CD14-positive monocyte (primary cell): ENCODE results near the gene EPHB2. TPM values are rescaled to one million over a fixed set of nuclear protein-coding genes. Genes with fewer than 3 reads are reported as not detected.
A peak's percentile ranks its signal among the peaks of the same experiment; 100 is the strongest.

Experiments used
- DNase-seq, 3 donors: peaks; one replicate each; pipeline ENCODE4 v3.0.0-alpha.2; 2011 to 2022
- H2AFZ ChIP-seq: 2 replicates; pipeline ENCODE4 v1.6.0; 2012; ENCODE audit warnings: mild to moderate bottlenecking, low read depth, low read length, inconsistent platforms; ENCODE audit not compliant: insufficient read depth, poor library complexity, severe bottlenecking
- H3K27ac ChIP-seq, 2 donors: 1 replicate in 1 of 2; 2 replicates in 1 of 2; pipeline ENCODE4 v1.5.1; 2012 to 2013; ENCODE audit warnings: low read length in 2 of 2, control low read depth in 1 of 2, inconsistent platforms in 1 of 2, low read depth in 1 of 2, mild to moderate bottlenecking in 1 of 2
- H3K27me3 ChIP-seq, 2 donors: one replicate each; pipeline versions ENCODE4 v1.6.0 to v1.6.1; 2011 to 2013; ENCODE audit warnings: low read length in 2 of 2; ENCODE audit not compliant: control insufficient read depth in 2 of 2, insufficient read depth in 2 of 2
- H3K36me3 ChIP-seq, 2 donors: replicated peaks in 1 of 2; 1 replicate in 1 of 2; 2 replicates in 1 of 2; pipeline versions ENCODE4 v1.5.1 to v1.6.1; 2012 to 2013; ENCODE audit warnings: low read length in 2 of 2, control low read depth in 1 of 2, inconsistent platforms in 1 of 2, mild to moderate bottlenecking in 1 of 2; ENCODE audit not compliant: insufficient read depth in 2 of 2, control insufficient read depth in 1 of 2
- H3K4me1 ChIP-seq, 2 donors: 1 replicate in 1 of 2; 2 replicates in 1 of 2; pipeline versions ENCODE4 v1.5.1 to v1.6.1; 2012 to 2013; ENCODE audit warnings: low read length in 2 of 2, control low read depth in 1 of 2, inconsistent platforms in 1 of 2, mild to moderate bottlenecking in 1 of 2, moderate library complexity in 1 of 2; ENCODE audit not compliant: insufficient read depth in 2 of 2, control insufficient read depth in 1 of 2
- H3K4me2 ChIP-seq: replicated peaks from 2 replicates; pipeline ENCODE3; 2012; ENCODE audit warnings: low read length, moderate library complexity, mild to moderate bottlenecking; ENCODE audit not compliant: poor library complexity, severe bottlenecking; ENCODE audit errors: extremely low read depth
- H3K4me3 ChIP-seq, 3 experiments: fragments of 200-600 bp in 1 of 3; sonication (generic) in 1 of 3; replicated peaks in 1 of 3; 1 replicate in 2 of 3; 2 replicates in 1 of 3; pipeline ENCODE4 v1.5.1; 2011 to 2013; ENCODE audit warnings: low read length in 3 of 3, mild to moderate bottlenecking in 3 of 3, control low read depth in 2 of 3, low read depth in 2 of 3, inconsistent platforms in 1 of 3, moderate library complexity in 1 of 3
- H3K79me2 ChIP-seq: 2 replicates; pipeline ENCODE4 v1.6.0; 2012; ENCODE audit warnings: mild to moderate bottlenecking, control low read depth, inconsistent platforms, low read length, moderate library complexity; ENCODE audit not compliant: insufficient read depth
- H3K9ac ChIP-seq: 2 replicates; pipeline ENCODE4 v1.6.0; 2017; ENCODE audit warnings: low read length, mild to moderate bottlenecking; ENCODE audit not compliant: insufficient read depth, poor library complexity, severe bottlenecking
- H3K9me3 ChIP-seq, 2 donors: replicated peaks in 1 of 2; 1 replicate in 1 of 2; 2 replicates in 1 of 2; pipeline versions ENCODE4 v1.5.1 to v1.6.1; 2012 to 2013; ENCODE audit warnings: low read length in 2 of 2, control low read depth in 1 of 2; ENCODE audit not compliant: control insufficient read depth in 1 of 2, insufficient read depth in 1 of 2
- H4K20me1 ChIP-seq: 2 replicates; pipeline ENCODE4 v1.6.0; 2012; ENCODE audit warnings: mild to moderate bottlenecking, low read length, control low read depth, moderate library complexity; ENCODE audit not compliant: insufficient read depth
- H3K27ac Mint-ChIP-seq, 7 donors: one replicate each; pipeline ENCODE4 v1.8.0; 2020; ENCODE audit warnings: mild to moderate bottlenecking in 7 of 7, mixed read lengths in 7 of 7, moderate library complexity in 6 of 7, inconsistent platforms in 2 of 7
- H3K27me3 Mint-ChIP-seq, 3 donors: one replicate each; pipeline ENCODE4 v1.8.0; 2021 to 2022; ENCODE audit warnings: low read depth in 3 of 3, mild to moderate bottlenecking in 3 of 3, mixed read lengths in 3 of 3, moderate library complexity in 3 of 3, inconsistent platforms in 1 of 3
- H3K36me3 Mint-ChIP-seq, 2 donors: one replicate each; pipeline ENCODE4 v1.8.0; 2020; ENCODE audit warnings: mixed read lengths in 2 of 2, inconsistent platforms in 1 of 2, mild to moderate bottlenecking in 1 of 2
- H3K4me1 Mint-ChIP-seq: one replicate; pipeline ENCODE4 v1.8.0; 2020; ENCODE audit warnings: mild to moderate bottlenecking, mixed read lengths
- H3K4me3 Mint-ChIP-seq, 2 donors: one replicate each; pipeline ENCODE4 v1.8.0; 2020; ENCODE audit warnings: mild to moderate bottlenecking in 2 of 2, mixed read lengths in 2 of 2, moderate library complexity in 1 of 2
- H3K9me3 Mint-ChIP-seq, 7 donors: one replicate each; pipeline ENCODE4 v1.8.0; 2020 to 2022; ENCODE audit warnings: mixed read lengths in 7 of 7, mild to moderate bottlenecking in 6 of 7, moderate library complexity in 6 of 7, inconsistent platforms in 2 of 7
- CTCF ChIP-seq: fragments of 200-600 bp; IDR thresholded peaks from one replicate; pipeline ENCODE4 v1.8.0; 2022; ENCODE audit warnings: antibody characterized with exemption, mild to moderate bottlenecking
- WGBS: methylation state at CpG from one replicate; pipeline ENCODE4 v1.1.5; 2013; ENCODE audit warnings: missing lambda C conversion rate; ENCODE audit not compliant: insufficient coverage; 5-methylcytosine and 5-hydroxymethylcytosine counted together
- intact Hi-C, 2 donors: fragments of 100-400 bp; cut with micrococcal nuclease; formaldehyde crosslinking; loops; one replicate each; pipeline versions ENCODE4 v1.15.0 to v1.15.1; 2023
- polyA plus RNA-seq, 3 donors: library from polyadenylated mRNA; depleted of rRNA in 1 of 3; unstranded in 2 of 3; stranded (reverse) in 1 of 3; fragments of 300-500 nt in 2 of 3; fragments of >200 nt in 1 of 3; fragmentation: Illumina TruSeq in 2 of 3; gene quantifications; 1 replicate in 2 of 3; 2 replicates in 1 of 3; pipeline ENCODE4 v1.2.3, GENCODE V29; 2012 to 2021

Gene EPHB2
- polyA plus RNA-seq, 3 donors: 2.9 to 5.6 (median 3.4) TPM

GRCh38 chr1:22775478-22775877, 64.8 kb downstream of the EPHB2 start:
- H3K4me1 ChIP-seq: no peaks in the 10 kb centered on the region
- H3K9me3 Mint-ChIP-seq: peaks cover 0 to 1% (median 0%) of the 10 kb centered on the region in 7 donors
- no peak for DNase-seq
- H3K27me3 Mint-ChIP-seq: peaks cover 7 to 25% (median 12%) of the 10 kb centered on the region in 3 donors
- TF ChIP-seq CTCF: no peak
- H3K9me3 ChIP-seq: no peaks in the 10 kb centered on the region
- no peak overlapping the region for H3K4me3 ChIP-seq
- H4K20me1 ChIP-seq: no peaks in the 10 kb centered on the region
- H3K36me3 ChIP-seq: no peaks in the 10 kb centered on the region
- H3K27ac Mint-ChIP-seq: no peak overlapping the region
- H3K27ac ChIP-seq: no peak overlapping the region
- H3K4me1 Mint-ChIP-seq: no peaks in the 10 kb centered on the region
- intact Hi-C loops: no loop called here
- H3K36me3 Mint-ChIP-seq: no peaks in the 10 kb centered on the region
- WGBS: 83% methylated on average over 5 of the region's 7 CpGs
- no peak overlapping the region for H2AFZ ChIP-seq
- no peak overlapping the region for H3K9ac ChIP-seq
- H3K4me2 ChIP-seq: no peak overlapping the region
- H3K27me3 ChIP-seq: peaks cover 0 to 2% of the 10 kb centered on the region in 2 donors
- H3K4me3 Mint-ChIP-seq: no peak overlapping the region
- no peaks in the 10 kb centered on the region for H3K79me2 ChIP-seq

GRCh38 chr1:22776035-22776613, 65.5 kb downstream of the EPHB2 start:
- no peak overlapping the region for H3K4me2 ChIP-seq
- no peak overlapping the region for H3K4me3 ChIP-seq
- no peaks in the 10 kb centered on the region for H3K36me3 ChIP-seq
- H3K4me3 Mint-ChIP-seq: no peak overlapping the region
- peak overlapping the region in 1 of 7 donors; percentile 26 for H3K27ac Mint-ChIP-seq
- H3K9me3 ChIP-seq: no peaks in the 10 kb centered on the region
- H3K27ac ChIP-seq: no peak overlapping the region
- no peaks in the 10 kb centered on the region for H3K4me1 Mint-ChIP-seq
- H3K9me3 Mint-ChIP-seq: peaks cover 0 to 5% (median 0%) of the 10 kb centered on the region in 7 donors
- peak in 1 of 3 donors; percentile 7 for DNase-seq
- intact Hi-C loops: no loop called here
- no peak overlapping the region for H2AFZ ChIP-seq
- peaks cover 9 to 25% (median 14%) of the 10 kb centered on the region in 3 donors for H3K27me3 Mint-ChIP-seq
- TF ChIP-seq CTCF: no peak
- H3K27me3 ChIP-seq: peaks cover 0 to 2% of the 10 kb centered on the region in 2 donors
- no peak overlapping the region for H3K9ac ChIP-seq
- no peaks in the 10 kb centered on the region for H4K20me1 ChIP-seq
- 45% methylated on average over 5 of the region's 10 CpGs for WGBS
- no peaks in the 10 kb centered on the region for H3K4me1 ChIP-seq
- no peaks in the 10 kb centered on the region for H3K79me2 ChIP-seq
- no peaks in the 10 kb centered on the region for H3K36me3 Mint-ChIP-seq
